Measurements from ENCODE around the gene GUCY1B1. TPM values are rescaled to one million over a fixed set of nuclear protein-coding genes. Genes with fewer than 3 reads are reported as not detected.

Gene GUCY1B1
- total RNA-seq, 2 experiments from 2014 or later = not detected

DNA sequence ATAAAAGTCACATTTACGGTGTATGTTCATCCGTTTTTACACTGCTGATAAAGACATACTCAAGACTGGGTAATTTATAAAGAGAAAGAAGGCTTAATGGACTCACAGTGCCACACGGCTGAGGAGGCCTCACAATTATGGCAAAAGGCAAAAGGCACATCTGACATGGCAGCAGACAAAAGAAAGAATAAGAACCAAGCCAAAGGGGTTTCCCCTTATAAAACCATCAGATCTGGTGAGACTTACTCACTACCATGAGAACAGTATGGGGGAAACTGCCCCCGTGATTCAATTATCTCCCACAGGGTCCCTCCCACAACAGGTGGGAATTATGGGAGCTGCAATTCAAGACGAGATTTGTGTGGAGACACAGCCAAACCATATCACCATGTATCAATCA, 7.3 kb upstream of the GUCY1B1 start:
- CTCF ChIA-PET (ENCODE audit: unreplicated experiment) = no interaction called here
- H2AFZ ChIP-seq (ENCODE audit: low read length) = no peak overlapping the region
- TF ChIP-seq, protein P1, sequence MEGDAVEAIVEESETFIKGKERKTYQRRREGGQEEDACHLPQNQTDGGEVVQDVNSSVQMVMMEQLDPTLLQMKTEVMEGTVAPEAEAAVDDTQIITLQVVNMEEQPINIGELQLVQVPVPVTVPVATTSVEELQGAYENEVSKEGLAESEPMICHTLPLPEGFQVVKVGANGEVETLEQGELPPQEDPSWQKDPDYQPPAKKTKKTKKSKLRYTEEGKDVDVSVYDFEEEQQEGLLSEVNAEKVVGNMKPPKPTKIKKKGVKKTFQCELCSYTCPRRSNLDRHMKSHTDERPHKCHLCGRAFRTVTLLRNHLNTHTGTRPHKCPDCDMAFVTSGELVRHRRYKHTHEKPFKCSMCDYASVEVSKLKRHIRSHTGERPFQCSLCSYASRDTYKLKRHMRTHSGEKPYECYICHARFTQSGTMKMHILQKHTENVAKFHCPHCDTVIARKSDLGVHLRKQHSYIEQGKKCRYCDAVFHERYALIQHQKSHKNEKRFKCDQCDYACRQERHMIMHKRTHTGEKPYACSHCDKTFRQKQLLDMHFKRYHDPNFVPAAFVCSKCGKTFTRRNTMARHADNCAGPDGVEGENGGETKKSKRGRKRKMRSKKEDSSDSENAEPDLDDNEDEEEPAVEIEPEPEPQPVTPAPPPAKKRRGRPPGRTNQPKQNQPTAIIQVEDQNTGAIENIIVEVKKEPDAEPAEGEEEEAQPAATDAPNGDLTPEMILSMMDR (conservative IDR thresholded peaks at IDR 0.05; ENCODE audit: low read length) = no peak
- TF ChIP-seq EZH2phosphoT487 (IDR thresholded peaks at IDR 0.05; ENCODE audit: borderline replicate concordance, low read depth, low read length) = no peak
- H3K36me3 ChIP-seq (ENCODE audit: insufficient read depth, low read length) = no peaks in the 10 kb centered on the region
- DNase-seq (ENCODE audit: low spot score) = no peak
- no peaks in the 10 kb centered on the region for H3K9me2 ChIP-seq (ENCODE audit: insufficient read depth, low read length)
- H3K4me2 ChIP-seq (ENCODE audit: low read length) = no peak overlapping the region
- POLR2A ChIA-PET = no interaction called here
- no peaks in the 10 kb centered on the region for H3K9me3 ChIP-seq (ENCODE audit: low read length)
- BruUV-seq (replicated peaks) = no TSS peak
- no peaks in the 10 kb centered on the region for H3K79me2 ChIP-seq (ENCODE audit: insufficient read depth, low read depth, low read length)
- H3K27ac ChIP-seq (ENCODE audit: low read depth, low read length, poor library complexity, severe bottlenecking) = no peak overlapping the region
- H3K4me3 ChIP-seq (ENCODE audit: low read depth, low read length, poor library complexity, severe bottlenecking) = no peak overlapping the region
- H4K20me1 ChIP-seq (ENCODE audit: insufficient read depth, low read length) = no peaks in the 10 kb centered on the region
- intact Hi-C loops (cut with micrococcal nuclease; ENCODE audit: unreplicated experiment) = no loop called here
- no peaks in the 10 kb centered on the region for H3K4me1 ChIP-seq (ENCODE audit: insufficient read depth, low read length, poor library complexity, severe bottlenecking)

DNA sequence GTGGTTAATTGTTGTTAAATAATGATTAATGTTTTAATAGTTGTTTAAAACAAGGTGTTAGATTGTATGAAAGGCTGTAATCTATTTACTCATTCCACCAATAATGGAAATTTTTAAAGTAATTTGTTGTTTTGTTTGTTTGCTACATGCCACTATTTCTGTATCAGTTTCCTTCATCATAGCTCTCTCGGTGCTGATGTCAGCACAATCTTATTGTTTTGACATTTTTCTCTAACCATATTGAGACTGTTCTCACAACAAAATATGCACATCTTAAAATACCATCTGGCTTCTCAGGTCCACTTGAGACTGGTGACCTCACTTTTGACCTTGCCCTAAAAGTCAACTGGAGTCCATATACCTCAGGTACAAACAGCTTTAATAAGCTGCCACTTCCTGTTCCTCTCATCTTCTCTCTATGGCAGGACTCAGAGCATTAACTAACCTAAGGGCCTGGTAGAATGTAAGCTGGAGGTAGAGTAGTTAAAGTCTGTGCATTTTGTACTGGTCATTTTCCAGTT, 1.0 kb upstream of the GUCY1B1 start:
- POLR2A ChIA-PET = no interaction called here
- intact Hi-C loops (cut with micrococcal nuclease; ENCODE audit: unreplicated experiment) = no loop called here
- H3K9me2 ChIP-seq (ENCODE audit: insufficient read depth, low read length) = no peaks in the 10 kb centered on the region
- no peak overlapping the region for H3K4me2 ChIP-seq (ENCODE audit: low read length)
- no peak overlapping the region; the same call in 1 of the 2 replicates for H2AFZ ChIP-seq (ENCODE audit: low read length)
- no TSS peak for BruUV-seq (replicated peaks)
- no peak overlapping the region for H3K4me3 ChIP-seq (ENCODE audit: low read depth, low read length, poor library complexity, severe bottlenecking)
- TF ChIP-seq, protein P1 (conservative IDR thresholded peaks at IDR 0.05; ENCODE audit: low read length) = no peak
- no peak for TF ChIP-seq EZH2phosphoT487 (IDR thresholded peaks at IDR 0.05; ENCODE audit: borderline replicate concordance, low read depth, low read length)
- no peaks in the 10 kb centered on the region for H3K79me2 ChIP-seq (ENCODE audit: insufficient read depth, low read depth, low read length)
- CTCF ChIA-PET (ENCODE audit: unreplicated experiment) = no interaction called here
- H3K4me1 ChIP-seq (ENCODE audit: insufficient read depth, low read length, poor library complexity, severe bottlenecking) = no peaks in the 10 kb centered on the region
- no peak overlapping the region for H3K27ac ChIP-seq (ENCODE audit: low read depth, low read length, poor library complexity, severe bottlenecking)
- no peaks in the 10 kb centered on the region for H4K20me1 ChIP-seq (ENCODE audit: insufficient read depth, low read length)
- H3K36me3 ChIP-seq (ENCODE audit: insufficient read depth, low read length) = no peaks in the 10 kb centered on the region
- no peaks in the 10 kb centered on the region for H3K9me3 ChIP-seq (ENCODE audit: low read length)
- no peak for DNase-seq (ENCODE audit: low spot score)

DNA sequence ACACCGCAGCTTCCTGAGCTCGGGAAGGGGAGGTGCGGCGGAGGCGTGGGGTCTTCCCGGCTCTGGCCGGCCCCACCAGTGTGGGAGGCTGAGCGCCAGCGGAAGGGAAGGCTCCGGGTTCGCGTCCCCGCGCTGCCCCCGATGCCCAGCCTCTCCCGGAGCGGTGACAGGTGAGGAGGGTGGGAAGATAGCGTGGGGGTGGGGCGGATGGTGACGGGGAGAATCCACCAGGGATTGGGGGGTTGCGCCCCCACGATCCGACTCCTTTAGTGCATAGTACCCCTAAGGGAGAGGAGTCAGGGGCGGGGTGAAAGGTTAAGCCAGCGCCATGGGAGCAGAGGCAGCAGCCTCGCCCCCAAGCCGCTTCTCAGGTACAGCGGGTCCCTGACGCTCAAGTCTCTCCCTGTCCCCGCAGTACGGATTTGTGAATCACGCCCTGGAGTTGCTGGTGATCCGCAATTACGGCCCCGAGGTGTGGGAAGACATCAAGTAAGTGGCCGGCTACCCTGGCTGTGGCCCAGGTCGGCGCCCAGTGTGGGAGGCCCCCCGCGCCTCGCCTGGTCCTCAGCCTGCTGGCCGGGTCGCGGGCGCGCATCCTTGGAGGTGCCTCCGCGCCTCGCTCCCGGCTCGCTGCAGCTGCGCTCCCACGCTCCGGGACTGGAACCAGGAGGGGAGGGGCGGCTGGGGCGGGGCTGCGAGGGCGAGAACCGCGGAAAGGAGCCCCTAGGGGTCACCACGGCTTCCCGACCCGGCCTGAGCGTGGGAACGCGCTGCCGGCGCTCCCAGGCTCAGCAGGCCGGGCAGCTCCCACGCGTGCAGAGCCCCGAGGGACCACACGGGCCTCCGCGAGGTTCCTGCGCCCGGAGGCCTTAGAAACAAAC, 791 bp downstream of the GUCY1B1 start:
- Histone ChIP-seq H3K9me2 (ENCODE audit: insufficient read depth, low read length) (no peaks in the 10 kb centered on the region), H2AFZ (ENCODE audit: low read length) (no peak overlapping the region), H3K27ac (ENCODE audit: low read depth, low read length, poor library complexity, severe bottlenecking) (no peak overlapping the region), H3K4me3 (ENCODE audit: low read depth, low read length, poor library complexity, severe bottlenecking) (no peak overlapping the region), H4K20me1 (ENCODE audit: insufficient read depth, low read length) (no peaks in the 10 kb centered on the region), H3K9me3 (ENCODE audit: low read length) (no peaks in the 10 kb centered on the region), H3K4me1 (ENCODE audit: insufficient read depth, low read length, poor library complexity, severe bottlenecking) (no peaks in the 10 kb centered on the region), H3K79me2 (ENCODE audit: insufficient read depth, low read depth, low read length) (no peaks in the 10 kb centered on the region), H3K4me2 (ENCODE audit: low read length) (no peak overlapping the region), H3K36me3 (ENCODE audit: insufficient read depth, low read length) (no peaks in the 10 kb centered on the region)
- ChIA-PET POLR2A (no interaction called here), CTCF (ENCODE audit: unreplicated experiment) (no interaction called here)
- DNase-seq (ENCODE audit: low spot score) = no peak
- TF ChIP-seq, protein P1 (conservative IDR thresholded peaks at IDR 0.05; ENCODE audit: low read length) = no peak
- no peak for TF ChIP-seq EZH2phosphoT487 (IDR thresholded peaks at IDR 0.05; ENCODE audit: borderline replicate concordance, low read depth, low read length)
- BruUV-seq (replicated peaks) = no TSS peak
- intact Hi-C loops (cut with micrococcal nuclease; ENCODE audit: unreplicated experiment) = no loop called here

Data from OCI-LY7 (cell line).